Hepatocyte (in vitro differentiated cells): ENCODE data around the gene VAV2.

Source experiments
- EZH2 ChIP-seq: fragments of 200-600 bp; sonication (generic); IDR thresholded peaks from 2 replicates; pipeline ENCODE4 v1.6.1; 2016; ENCODE audit warnings: antibody characterized with exemption, mild to moderate bottlenecking, borderline replicate concordance
- TF ChIP-seq, protein P1 (sequence below): fragments of 200-600 bp; sonication (generic); IDR thresholded peaks from 2 replicates; pipeline ENCODE4 v1.5.1; 2016; ENCODE audit warnings: antibody characterized with exemption, mild to moderate bottlenecking; ENCODE audit not compliant: poor library complexity

DNA sequence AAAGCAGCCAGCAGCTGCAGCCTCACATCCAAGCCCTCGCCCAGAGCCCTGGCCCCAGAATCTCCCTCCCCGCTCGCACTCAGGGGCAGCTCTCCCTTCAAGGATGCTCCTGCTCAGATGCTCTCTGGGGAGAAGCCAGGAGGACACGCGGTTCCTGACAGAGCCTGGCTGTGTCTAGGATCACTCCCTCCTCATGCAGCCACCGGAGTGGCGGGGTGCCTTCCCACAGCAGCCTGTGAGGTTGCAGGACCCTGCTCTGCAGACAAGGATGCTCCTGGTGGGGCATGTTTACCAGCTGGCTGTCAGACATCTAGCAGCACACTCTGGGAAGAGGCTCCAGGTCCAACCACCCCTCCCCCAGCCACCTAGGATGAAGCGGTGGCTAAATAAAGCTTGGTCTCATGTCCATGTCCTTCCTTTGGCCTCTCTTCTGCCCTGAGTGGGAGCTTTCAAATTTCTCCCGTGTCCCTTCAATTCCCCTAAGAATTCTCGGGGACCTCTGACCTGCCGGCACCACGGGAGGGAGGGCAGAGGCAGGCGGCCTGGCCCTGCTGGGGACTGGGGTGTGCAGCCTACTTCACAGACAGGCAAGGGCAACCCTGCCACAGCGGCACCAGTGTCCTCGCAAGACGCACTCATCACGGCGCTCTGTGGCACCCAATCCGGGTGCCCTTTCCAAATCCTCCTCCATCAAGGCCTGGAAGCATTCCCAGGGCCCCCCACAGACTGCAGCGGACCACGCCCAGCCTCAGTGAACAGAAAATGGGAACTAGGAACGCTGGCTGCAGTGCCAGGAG, 165.6 kb downstream of the VAV2 start:
- TF ChIP-seq EZH2 = no peak
- TF ChIP-seq, protein P1, sequence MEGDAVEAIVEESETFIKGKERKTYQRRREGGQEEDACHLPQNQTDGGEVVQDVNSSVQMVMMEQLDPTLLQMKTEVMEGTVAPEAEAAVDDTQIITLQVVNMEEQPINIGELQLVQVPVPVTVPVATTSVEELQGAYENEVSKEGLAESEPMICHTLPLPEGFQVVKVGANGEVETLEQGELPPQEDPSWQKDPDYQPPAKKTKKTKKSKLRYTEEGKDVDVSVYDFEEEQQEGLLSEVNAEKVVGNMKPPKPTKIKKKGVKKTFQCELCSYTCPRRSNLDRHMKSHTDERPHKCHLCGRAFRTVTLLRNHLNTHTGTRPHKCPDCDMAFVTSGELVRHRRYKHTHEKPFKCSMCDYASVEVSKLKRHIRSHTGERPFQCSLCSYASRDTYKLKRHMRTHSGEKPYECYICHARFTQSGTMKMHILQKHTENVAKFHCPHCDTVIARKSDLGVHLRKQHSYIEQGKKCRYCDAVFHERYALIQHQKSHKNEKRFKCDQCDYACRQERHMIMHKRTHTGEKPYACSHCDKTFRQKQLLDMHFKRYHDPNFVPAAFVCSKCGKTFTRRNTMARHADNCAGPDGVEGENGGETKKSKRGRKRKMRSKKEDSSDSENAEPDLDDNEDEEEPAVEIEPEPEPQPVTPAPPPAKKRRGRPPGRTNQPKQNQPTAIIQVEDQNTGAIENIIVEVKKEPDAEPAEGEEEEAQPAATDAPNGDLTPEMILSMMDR = no peak
